HCT116 (cell line): Measurements from ENCODE around the gene SGMS2. TPM values are rescaled to one million over a fixed set of nuclear protein-coding genes. Genes with fewer than 3 reads are reported as not detected.

ENCODE experiments used
- ATAC-seq: fragments of 200-7000 bp; cut with Tn5 transposase; 2 replicates; pipeline ENCODE4 v1.9.1; 2020; ENCODE audit warnings: mild to moderate bottlenecking, moderate library complexity
- BruUV-seq: library from RNA; stranded (reverse); fragments of 400-500 nt; replicated peaks from 2 replicates; lab custom pipeline; 2021; lab: Mats Ljungman, UMichigan
- CTCF ChIA-PET: fragments of 300-600 bp; sonication (Branson Sonifier 250); formaldehyde crosslinking; loops from one replicate; lab custom pipeline; 2021; ENCODE audit warnings: antibody characterized with exemption; lab: Charles Lee
- POLR2A ChIA-PET: fragments of 300-600, 350-600 bp; sonication (Branson Sonifier 250); formaldehyde crosslinking; loops from one replicate; lab custom pipeline; 2021; ENCODE audit warnings: antibody characterized with exemption; lab: Charles Lee
- RAD21 ChIA-PET, 2 experiments: fragments of 300-600 bp; sonication (Branson Sonifier 250); formaldehyde crosslinking; loops; one replicate each; lab custom pipeline; 2023; ENCODE audit warnings: low total read pairs in 2 of 2; ENCODE audit not compliant: uncharacterized antibody in 2 of 2, unreplicated experiment in 2 of 2, low non-redundant PET in 1 of 2; lab: Charles Lee
- DNase-seq: peaks from one replicate; pipeline ENCODE4 v3.0.0-alpha.2; 2010; ENCODE audit warnings: low read depth, low spot score
- H2AFZ ChIP-seq: fragments of 200-600 bp; shearing (Covaris generic), sonication (generic); 2 replicates; pipeline ENCODE4 v1.6.1; 2017; ENCODE audit warnings: low read depth, mixed run types, mixed read lengths, antibody characterized with exemption, low read length; ENCODE audit not compliant: poor library complexity, severe bottlenecking
- H3K27ac ChIP-seq: 2 replicates; pipeline ENCODE4 v1.5.1; 2012; ENCODE audit warnings: low read depth, low read length
- H3K27me3 ChIP-seq: fragments of 200-600 bp; sonication (generic); 2 replicates; pipeline ENCODE4 v1.6.1; 2016; ENCODE audit warnings: mixed run types, low read length, mixed read lengths; ENCODE audit not compliant: insufficient read depth
- H3K36me3 ChIP-seq, 2 experiments: fragments of 200-500 bp in 1 of 2; fragments of 200-600 bp in 1 of 2; sonication (Bioruptor generic) in 1 of 2; sonication (generic) in 1 of 2; 2 replicates each; pipeline versions ENCODE4 v1.5.1 to v1.6.1; 2014 to 2016; ENCODE audit warnings: low read length in 2 of 2, inconsistent platforms in 1 of 2, mixed read lengths in 1 of 2, mixed run types in 1 of 2; ENCODE audit not compliant: insufficient read depth in 2 of 2, control insufficient read depth in 1 of 2
- H3K4me1 ChIP-seq, 2 experiments: fragments of 200-600 bp in 1 of 2; sonication (generic) in 1 of 2; 2 replicates each; pipeline versions ENCODE4 v1.5.1 to v1.6.1; 2012 to 2017; ENCODE audit warnings: low read length in 2 of 2, inconsistent platforms in 1 of 2, mild to moderate bottlenecking in 1 of 2, mixed read lengths in 1 of 2, mixed run types in 1 of 2, moderate library complexity in 1 of 2; ENCODE audit not compliant: insufficient read depth in 2 of 2, control insufficient read depth in 1 of 2
- H3K4me2 ChIP-seq: fragments of 200-600 bp; sonication (generic); 2 replicates; pipeline ENCODE4 v1.6.1; 2017; ENCODE audit warnings: mixed run types, low read length, mixed read lengths
- H3K4me3 ChIP-seq, 2 experiments: fragments of 200-600 bp in 1 of 2; sonication (generic) in 1 of 2; replicated peaks in 1 of 2; 2 replicates each; pipeline ENCODE4 v1.5.1; 2011 to 2016; ENCODE audit warnings: low read length in 2 of 2, control low read depth in 1 of 2, low read depth in 1 of 2, mild to moderate bottlenecking in 1 of 2, mixed read lengths in 1 of 2, mixed run types in 1 of 2
- H3K79me2 ChIP-seq: fragments of 200-600 bp; sonication (generic); 2 replicates; pipeline ENCODE4 v1.6.1; 2017; ENCODE audit warnings: mild to moderate bottlenecking, mixed run types, low read length, moderate library complexity, mixed read lengths; ENCODE audit not compliant: insufficient read depth
- H3K9ac ChIP-seq: fragments of 200-600 bp; sonication (generic); 2 replicates; pipeline ENCODE4 v1.6.1; 2016; ENCODE audit warnings: low read length, mixed read lengths
- H3K9me2 ChIP-seq: fragments of 200-600 bp; sonication (generic), shearing (Covaris generic); 2 replicates; pipeline ENCODE4 v1.6.1; 2017; ENCODE audit warnings: mixed run types, mild to moderate bottlenecking, moderate library complexity; ENCODE audit not compliant: insufficient read depth
- H3K9me3 ChIP-seq, 2 experiments: fragments of 200-500 bp in 1 of 2; fragments of 200-600 bp in 1 of 2; sonication (Bioruptor generic) in 1 of 2; sonication (generic) in 1 of 2; 2 replicates each; pipeline ENCODE4 v1.6.1; 2014 to 2017; ENCODE audit warnings: low read length in 2 of 2, mixed read lengths in 2 of 2, inconsistent platforms in 1 of 2, low read depth in 1 of 2, mild to moderate bottlenecking in 1 of 2, mixed run types in 1 of 2, moderate library complexity in 1 of 2; ENCODE audit not compliant: control insufficient read depth in 1 of 2, insufficient read depth in 1 of 2
- H4K20me1 ChIP-seq: fragments of 200-600 bp; sonication (generic), shearing (Covaris generic); 2 replicates; pipeline ENCODE4 v1.6.1; 2017; ENCODE audit warnings: mixed run types, mild to moderate bottlenecking, moderate library complexity; ENCODE audit not compliant: insufficient read depth
- ATF3 ChIP-seq: IDR thresholded peaks from 2 replicates; pipeline ENCODE4 v1.6.1; 2012
- CEBPB ChIP-seq: IDR thresholded peaks from 2 replicates; pipeline ENCODE4 v1.6.1; 2012; ENCODE audit warnings: low read depth
- EGR1 ChIP-seq: IDR thresholded peaks from 2 replicates; pipeline ENCODE4 v1.6.1; 2012; ENCODE audit warnings: low read depth
- ELF1 ChIP-seq: IDR thresholded peaks from 2 replicates; pipeline ENCODE4 v1.6.1; 2012; ENCODE audit warnings: low read depth, borderline replicate concordance
- FOSL1 ChIP-seq: IDR thresholded peaks from 2 replicates; pipeline ENCODE4 v1.6.1; 2012; ENCODE audit warnings: low read depth
- MAX ChIP-seq: IDR thresholded peaks from 2 replicates; pipeline ENCODE4 v1.6.1; 2012
- POLR2AphosphoS5 ChIP-seq: IDR thresholded peaks from 2 replicates; pipeline ENCODE4 v1.6.1; 2011; ENCODE audit warnings: mild to moderate bottlenecking, low read depth, low read length, moderate library complexity
- RAD21 ChIP-seq: IDR thresholded peaks from 2 replicates; pipeline ENCODE4 v1.6.1; 2012; ENCODE audit warnings: low read depth, mild to moderate bottlenecking
- REST ChIP-seq: IDR thresholded peaks from 2 replicates; pipeline ENCODE4 v1.6.1; 2012; ENCODE audit warnings: low read depth
- SIN3A ChIP-seq: IDR thresholded peaks from 2 replicates; pipeline ENCODE4 v1.6.1; 2012; ENCODE audit warnings: low read depth
- SP1 ChIP-seq: IDR thresholded peaks from 2 replicates; pipeline ENCODE4 v1.6.1; 2012; ENCODE audit warnings: low read depth
- SRF ChIP-seq: IDR thresholded peaks from 2 replicates; pipeline ENCODE4 v1.6.1; 2012; ENCODE audit warnings: low read depth
- YY1 ChIP-seq: IDR thresholded peaks from 2 replicates; pipeline ENCODE4 v1.6.1; 2011; ENCODE audit warnings: low read length, low read depth, moderate library complexity, mild to moderate bottlenecking; ENCODE audit not compliant: insufficient replicate concordance; ENCODE audit errors: extremely low read depth
- ZBTB33 ChIP-seq: IDR thresholded peaks from 2 replicates; pipeline ENCODE4 v1.6.1; 2011; ENCODE audit warnings: mild to moderate bottlenecking, low read length, moderate library complexity; ENCODE audit not compliant: insufficient replicate concordance; ENCODE audit errors: extremely low read depth
- ZFX ChIP-seq: fragments of 450-650 bp; IDR thresholded peaks from 2 replicates; pipeline ENCODE4 v1.6.1; 2017
- ZNF274 ChIP-seq: fragments of 200-500 bp; sonication (Bioruptor generic); IDR thresholded peaks from 2 replicates; pipeline ENCODE4 v1.6.1; 2014; ENCODE audit warnings: mild to moderate bottlenecking, low read depth, low read length, inconsistent platforms
- intact Hi-C: fragments of 100-400 bp; cut with micrococcal nuclease; formaldehyde crosslinking; loops from 2 replicates; pipeline ENCODE4 v1.10.0; 2022
- total RNA-seq: library from RNA; stranded (reverse); gene quantifications from one replicate; pipeline ENCODE4 v1.2.1, GENCODE V29; 2021; ENCODE audit not compliant: unreplicated experiment

The SGMS2 gene
- total RNA-seq, 1 experiment from 2014 or later: 36.6 TPM

DNA sequence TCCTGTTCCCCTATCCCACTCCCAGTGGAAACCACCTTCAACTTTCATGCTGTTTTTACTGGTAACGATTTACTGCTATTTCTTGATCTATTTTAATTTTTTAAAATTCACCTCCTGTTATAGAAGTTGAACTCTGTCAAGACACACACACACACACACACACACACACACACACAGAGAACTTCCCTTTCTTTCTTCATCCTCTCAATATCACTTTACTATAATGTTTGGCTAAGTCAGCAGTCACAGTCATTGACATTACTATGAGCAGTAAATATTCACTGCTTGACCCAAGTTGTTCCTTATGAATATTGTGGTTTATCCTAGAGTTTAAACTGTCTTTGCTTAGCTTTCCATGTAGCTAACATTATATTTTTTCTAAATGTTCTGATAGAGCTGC lies 24.0 kb upstream of the SGMS2 start:
- Histone ChIP-seq H3K27me3 (no peaks in the 10 kb centered on the region), H3K79me2 (no peaks in the 10 kb centered on the region), H3K4me3 (no peak overlapping the region), H3K4me1 (peaks cover 0 to 7% of the 10 kb centered on the region in 2 experiments; a peak in 2 of 4 replicates), H3K9me2 (no peaks in the 10 kb centered on the region), H4K20me1 (no peaks in the 10 kb centered on the region), H3K4me2 (no peak overlapping the region), H3K9me3 (no peaks in the 10 kb centered on the region)
- intact Hi-C loops: no loop called here
- CTCF ChIA-PET: no interaction called here
- ATAC-seq (no peak), DNase-seq (no peak)
- no TSS peak for BruUV-seq
- RAD21 ChIA-PET: no interaction called here
- TF ChIP-seq ZFX (no peak), ZBTB33 (no peak), RAD21 (no peak), ATF3 (no peak), ZNF274 (no peak), SP1 (no peak), POLR2AphosphoS5 (no peak), YY1 (no peak), ELF1 (no peak), EGR1 (no peak), SIN3A (no peak), MAX (no peak), CEBPB (no peak), REST (no peak), SRF (no peak), FOSL1 (no peak)
- TF ChIP-seq, all 23 proteins: peak for 0
- Histone ChIP-seq H3K27ac (no peak overlapping the region), H3K36me3 (no peaks in the 10 kb centered on the region), H2AFZ (no peak overlapping the region), H3K9ac (no peak overlapping the region)
- POLR2A ChIA-PET: no interaction called here
